ENCODE measurements around the gene DIPK1C.

GRCh38 chr18:74420926-74421325, 36.2 kb downstream of the DIPK1C start:
- TF ChIP-seq EZH2 (IDR thresholded peaks at IDR 0.05; ENCODE audit: borderline replicate concordance, insufficient read depth, low read depth, low read length, poor library complexity, severe bottlenecking), result no peak
- TF ChIP-seq, protein P1, sequence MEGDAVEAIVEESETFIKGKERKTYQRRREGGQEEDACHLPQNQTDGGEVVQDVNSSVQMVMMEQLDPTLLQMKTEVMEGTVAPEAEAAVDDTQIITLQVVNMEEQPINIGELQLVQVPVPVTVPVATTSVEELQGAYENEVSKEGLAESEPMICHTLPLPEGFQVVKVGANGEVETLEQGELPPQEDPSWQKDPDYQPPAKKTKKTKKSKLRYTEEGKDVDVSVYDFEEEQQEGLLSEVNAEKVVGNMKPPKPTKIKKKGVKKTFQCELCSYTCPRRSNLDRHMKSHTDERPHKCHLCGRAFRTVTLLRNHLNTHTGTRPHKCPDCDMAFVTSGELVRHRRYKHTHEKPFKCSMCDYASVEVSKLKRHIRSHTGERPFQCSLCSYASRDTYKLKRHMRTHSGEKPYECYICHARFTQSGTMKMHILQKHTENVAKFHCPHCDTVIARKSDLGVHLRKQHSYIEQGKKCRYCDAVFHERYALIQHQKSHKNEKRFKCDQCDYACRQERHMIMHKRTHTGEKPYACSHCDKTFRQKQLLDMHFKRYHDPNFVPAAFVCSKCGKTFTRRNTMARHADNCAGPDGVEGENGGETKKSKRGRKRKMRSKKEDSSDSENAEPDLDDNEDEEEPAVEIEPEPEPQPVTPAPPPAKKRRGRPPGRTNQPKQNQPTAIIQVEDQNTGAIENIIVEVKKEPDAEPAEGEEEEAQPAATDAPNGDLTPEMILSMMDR (IDR thresholded peaks at IDR 0.05), result no peak

Data from B cell (primary cell).